Right atrium auricular region (tissue), 2 donors: Measurements from ENCODE around the gene SH3TC1. TPM values are rescaled to one million over a fixed set of nuclear protein-coding genes. Genes with fewer than 3 reads are reported as not detected.
A peak's percentile ranks its signal among the peaks of the same experiment; 100 is the strongest.

Experiments
- DNase-seq: peaks from one replicate; pipeline ENCODE4 v3.0.0-alpha.2; 2019; ENCODE audit warnings: low spot score
- H3K27ac ChIP-seq, 2 donors: fragments of 200-600 bp; sonication (generic); 1 replicate in 1 of 2; 2 replicates in 1 of 2; pipeline ENCODE4 v1.5.1; 2016 to 2019
- H3K27me3 ChIP-seq, 2 donors: fragments of 200-600 bp; sonication (generic); one replicate each; pipeline versions ENCODE4 v1.5.1 to v1.6.0; 2017 to 2019
- H3K36me3 ChIP-seq: fragments of 200-600 bp; sonication (generic); one replicate; pipeline ENCODE4 v1.5.1; 2016
- H3K4me1 ChIP-seq, 2 donors: fragments of 200-600 bp; sonication (generic); one replicate each; pipeline versions ENCODE4 v1.5.1 to v1.6.0; 2017 to 2019
- H3K4me3 ChIP-seq, 2 donors: fragments of 200-600 bp; sonication (generic); 1 replicate in 1 of 2; 2 replicates in 1 of 2; pipeline ENCODE4 v1.5.1; 2017 to 2019; ENCODE audit warnings: mild to moderate bottlenecking in 1 of 2, moderate library complexity in 1 of 2
- H3K9me3 ChIP-seq, 2 donors: fragments of 200-600 bp; sonication (generic); one replicate each; pipeline ENCODE4 v1.5.1; 2019
- CTCF ChIP-seq, 2 donors: fragments of 200-600 bp; sonication (generic); IDR thresholded peaks; one replicate each; pipeline ENCODE4 v1.5.1; 2019; ENCODE audit warnings: antibody characterized with exemption in 2 of 2
- total RNA-seq, 2 donors: library from RNA; depleted of rRNA; stranded (reverse); fragments of >200 nt; gene quantifications; one replicate each; pipeline ENCODE4 v1.1.0, GENCODE V29; 2016

Gene SH3TC1
- total RNA-seq, 2 donors from 2014 or later, result 8.9 to 13.9 TPM

DNA sequence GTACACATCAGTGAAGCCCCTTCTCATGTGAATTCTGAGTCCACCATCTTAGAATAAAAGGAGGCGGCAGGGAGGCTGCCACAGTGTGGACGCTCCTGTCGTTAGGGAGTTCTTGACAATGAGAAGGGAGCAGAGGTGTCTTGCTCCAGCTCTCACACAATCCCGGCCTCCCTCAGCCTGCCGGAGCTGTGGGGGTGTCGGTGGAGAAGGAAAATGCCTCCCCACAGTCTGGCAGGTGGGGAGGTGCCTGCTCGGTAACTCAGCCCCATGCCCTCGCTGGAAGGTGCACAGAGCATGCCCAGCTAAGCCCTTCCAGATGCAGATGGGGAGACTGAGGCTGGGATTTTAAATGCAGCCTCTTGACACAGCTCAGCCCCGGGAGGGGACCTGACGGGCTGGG, 20.0 kb upstream of the SH3TC1 start:
- no peak overlapping the region for H3K27ac ChIP-seq
- TF ChIP-seq CTCF (IDR thresholded peaks at IDR 0.05), result no peak
- no peaks in the 10 kb centered on the region for H3K36me3 ChIP-seq
- DNase-seq, result no peak
- no peaks in the 10 kb centered on the region for H3K9me3 ChIP-seq
- H3K27me3 ChIP-seq, result no peaks in the 10 kb centered on the region
- H3K4me1 ChIP-seq, result peaks cover 0 to 35% of the 10 kb centered on the region in 2 donors
- H3K4me3 ChIP-seq, result no peak overlapping the region

DNA sequence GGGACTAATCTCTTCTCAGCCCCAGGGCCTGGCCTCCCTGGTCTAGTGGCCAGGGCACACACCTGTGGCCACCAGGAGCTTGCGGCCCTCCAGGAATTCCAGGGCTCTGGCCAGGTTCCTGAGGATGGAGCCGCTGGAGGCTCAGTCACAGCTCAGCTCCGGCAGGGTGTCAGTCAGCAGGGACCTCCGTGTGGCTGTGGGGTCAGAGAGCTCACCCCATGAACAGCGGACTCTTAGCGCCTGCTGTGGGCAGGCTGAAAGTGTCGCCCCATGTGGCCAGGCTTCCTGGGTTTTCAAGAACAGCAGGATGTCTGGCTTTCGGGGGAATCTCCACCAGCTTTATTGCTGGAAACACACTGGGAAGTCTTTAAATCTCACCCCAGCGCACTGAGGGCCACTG, 19.3 kb upstream of the SH3TC1 start:
- no peak for TF ChIP-seq CTCF (IDR thresholded peaks at IDR 0.05)
- Histone ChIP-seq H3K4me3 (no peak overlapping the region), H3K27ac (no peak overlapping the region), H3K36me3 (no peaks in the 10 kb centered on the region), H3K27me3 (no peaks in the 10 kb centered on the region), H3K9me3 (no peaks in the 10 kb centered on the region), H3K4me1 (peaks cover 0 to 40% of the 10 kb centered on the region in 2 donors)
- no peak for DNase-seq

- Histone ChIP-seq H3K9me3 (no peaks in the 10 kb centered on the region), H3K27me3 (no peaks in the 10 kb centered on the region), H3K4me3 (no peak overlapping the region), H3K4me1 (peaks cover 0 to 46% of the 10 kb centered on the region in 2 donors), H3K36me3 (no peaks in the 10 kb centered on the region), H3K27ac (no peak overlapping the region)
- no peak for DNase-seq
- TF ChIP-seq CTCF (IDR thresholded peaks at IDR 0.05), result no peak
Observed at GRCh38 chr4:8180310-8181093, 18.6 kb upstream of the SH3TC1 start.

- Histone ChIP-seq H3K4me3 (no peak overlapping the region), H3K27me3 (no peaks in the 10 kb centered on the region), H3K9me3 (no peaks in the 10 kb centered on the region), H3K36me3 (no peaks in the 10 kb centered on the region), H3K4me1 (peaks cover 0 to 50% of the 10 kb centered on the region in 2 donors), H3K27ac (no peak overlapping the region)
- no peak for TF ChIP-seq CTCF (IDR thresholded peaks at IDR 0.05)
- DNase-seq, result no peak
Observed at GRCh38 chr4:8181119-8181518, 18.0 kb upstream of the SH3TC1 start.

- H3K4me1 ChIP-seq, result peaks cover 0 to 47% of the 10 kb centered on the region in 2 donors
- no peak for TF ChIP-seq CTCF (IDR thresholded peaks at IDR 0.05)
Observed at GRCh38 chr4:8181844-8182243, 17.2 kb upstream of the SH3TC1 start.

GRCh38 chr4:8182294-8182693, 16.8 kb upstream of the SH3TC1 start:
- Histone ChIP-seq H3K27me3 (no peaks in the 10 kb centered on the region), H3K9me3 (no peaks in the 10 kb centered on the region), H3K4me1 (peaks cover 0 to 43% of the 10 kb centered on the region in 2 donors), H3K27ac (peak overlapping the region in 1 of 2 donors; percentile 43), H3K36me3 (no peaks in the 10 kb centered on the region), H3K4me3 (no peak overlapping the region)
- no peak for DNase-seq
- TF ChIP-seq CTCF (IDR thresholded peaks at IDR 0.05), result no peak

More at GRCh38 chr4:8181844-8182243, 17.2 kb upstream of the SH3TC1 start:
- Histone ChIP-seq H3K27me3 (no peaks in the 10 kb centered on the region), H3K36me3 (no peaks in the 10 kb centered on the region), H3K27ac (peak overlapping the region in 1 of 2 donors; percentile 34), H3K4me3 (no peak overlapping the region), H3K9me3 (no peaks in the 10 kb centered on the region)
- no peak for DNase-seq
